Measurements from ENCODE around the gene SLC25A21.

SLC25A21 gene

GRCh38 chr14:36757734-36758601 lies 414.4 kb downstream of the SLC25A21 start:
- DNase-seq (ENCODE audit: low spot score): no peak

- DNase-seq (ENCODE audit: low spot score): no peak
Measured at GRCh38 chr14:36756226-36756625, 416.2 kb downstream of the SLC25A21 start.

DNA sequence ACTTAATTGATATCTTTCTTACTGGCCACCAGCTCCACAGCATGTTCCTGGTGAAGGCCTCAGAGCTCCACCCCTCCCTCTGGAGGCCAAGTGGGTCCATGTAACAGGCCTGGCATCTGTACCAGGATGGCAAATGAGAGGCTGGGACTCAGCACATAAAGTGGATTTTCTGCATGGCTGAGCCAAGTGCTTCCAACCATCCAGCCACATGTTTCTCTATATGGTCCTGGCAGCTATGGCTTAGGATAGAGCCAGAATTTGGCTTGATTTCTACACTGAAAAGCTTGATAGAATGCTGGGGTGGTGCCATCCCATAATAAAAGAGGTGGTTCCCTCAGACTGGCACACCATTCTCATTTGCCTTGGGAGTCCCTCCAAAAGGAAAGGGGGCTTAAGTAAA lies 416.6 kb downstream of the SLC25A21 start:
- no peak for DNase-seq (ENCODE audit: low spot score)

DNA sequence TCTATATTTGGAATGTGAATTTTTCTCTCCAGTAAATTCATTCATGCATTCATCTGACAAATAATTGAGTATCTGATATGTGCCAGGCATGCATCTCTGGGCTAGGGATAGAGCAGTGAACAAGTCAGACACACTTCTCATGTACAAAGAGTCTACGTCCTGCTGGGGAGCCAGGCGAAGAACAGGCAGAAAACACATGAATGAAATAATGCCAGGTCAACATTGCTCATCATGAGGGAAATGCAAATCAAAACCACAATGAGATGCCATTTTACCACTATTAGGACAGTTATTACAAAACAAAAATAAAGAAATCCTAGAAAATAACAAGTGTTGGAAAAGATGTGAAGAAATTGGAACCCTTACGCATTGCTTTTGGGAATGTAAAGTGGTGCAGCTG lies 420.5 kb downstream of the SLC25A21 start:
- no peak for DNase-seq (ENCODE audit: low spot score)

GRCh38 chr14:36751106-36751505 lies 421.3 kb downstream of the SLC25A21 start:
- DNase-seq (ENCODE audit: low spot score): no peak

DNA sequence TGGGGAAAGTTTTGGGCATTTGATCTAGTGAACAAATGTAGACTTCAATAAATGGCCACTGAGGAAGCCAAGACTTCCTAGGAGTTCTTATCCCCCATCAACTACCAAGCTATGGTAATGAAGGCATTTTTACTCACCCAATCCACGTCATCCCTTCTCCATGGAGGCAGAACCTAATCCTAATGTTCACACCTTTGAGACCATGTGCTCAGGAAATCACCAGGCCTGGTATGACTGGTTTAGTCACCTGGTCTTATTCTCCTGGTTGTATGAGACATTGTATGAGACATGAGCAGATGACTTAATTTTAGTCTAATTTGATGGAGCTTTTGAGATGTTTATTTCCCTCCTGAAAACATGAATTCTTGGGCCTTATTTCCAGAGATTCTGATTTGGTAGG lies 422.2 kb downstream of the SLC25A21 start:
- no peak for DNase-seq (ENCODE audit: low spot score)

DNA sequence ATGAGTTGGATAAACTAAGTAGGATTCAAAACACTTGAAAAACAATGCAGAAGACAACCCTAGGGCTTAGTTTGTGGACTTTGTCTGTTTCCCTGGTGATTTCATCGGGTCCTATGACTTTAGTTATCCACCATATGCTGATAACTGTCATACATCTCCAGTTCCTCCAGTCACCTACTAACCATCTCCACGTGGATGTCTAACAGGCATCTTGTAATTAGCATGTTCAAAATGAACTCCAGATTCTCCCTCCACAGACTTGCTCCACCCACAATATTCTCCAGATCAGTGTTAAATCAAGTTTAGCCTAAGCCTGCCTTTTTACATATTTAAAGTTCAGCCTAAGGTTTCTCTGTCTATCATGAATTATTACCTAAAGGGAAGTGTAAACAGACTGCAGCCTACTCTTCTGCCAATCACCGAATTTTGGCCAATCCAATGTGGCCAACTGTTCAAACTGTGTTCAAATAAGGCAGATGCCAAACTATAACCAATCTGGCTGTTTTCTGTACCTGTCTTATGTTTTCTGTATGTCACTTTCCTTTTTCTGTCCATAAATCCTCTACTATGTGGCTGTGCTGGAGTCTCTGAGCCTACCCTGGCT lies 423.7 kb downstream of the SLC25A21 start:
- DNase-seq (ENCODE audit: low spot score): no peak

DNA sequence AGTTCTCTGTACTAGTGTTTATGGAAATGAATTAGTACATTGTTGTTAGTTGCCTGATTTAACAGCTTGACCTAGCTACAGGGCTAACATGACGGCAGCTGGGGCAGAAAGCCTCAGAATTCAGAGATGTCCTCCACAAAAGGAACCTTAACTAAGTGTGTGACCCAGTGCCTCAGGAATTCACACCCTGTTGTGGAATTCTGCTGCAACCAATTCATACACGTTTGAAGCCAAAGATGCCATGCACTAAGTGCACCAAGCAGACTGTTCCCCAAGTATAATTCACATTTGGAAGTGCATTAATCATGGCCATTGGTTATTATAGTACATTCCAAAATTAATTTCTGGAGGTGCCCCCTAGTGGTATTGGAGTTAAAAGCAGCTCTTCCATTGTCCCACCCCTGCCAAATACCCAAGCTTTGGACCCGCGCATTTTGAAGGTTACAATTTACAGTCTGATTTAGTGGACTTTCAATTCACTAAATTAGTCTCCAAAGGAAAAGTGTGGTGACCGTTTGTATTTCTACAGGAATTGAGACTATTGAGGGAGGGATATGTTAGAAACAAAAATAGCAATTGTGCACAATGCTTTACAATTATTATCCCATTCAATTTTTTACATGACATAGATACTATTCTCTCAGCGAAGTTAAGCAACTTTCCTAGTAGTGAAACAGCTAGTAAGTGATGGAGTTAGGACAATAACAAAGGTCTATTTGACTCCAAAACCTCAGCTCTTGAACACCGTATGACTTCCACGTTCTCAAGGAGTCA lies 424.8 kb downstream of the SLC25A21 start:
- no peak for DNase-seq (ENCODE audit: low spot score)

DNA sequence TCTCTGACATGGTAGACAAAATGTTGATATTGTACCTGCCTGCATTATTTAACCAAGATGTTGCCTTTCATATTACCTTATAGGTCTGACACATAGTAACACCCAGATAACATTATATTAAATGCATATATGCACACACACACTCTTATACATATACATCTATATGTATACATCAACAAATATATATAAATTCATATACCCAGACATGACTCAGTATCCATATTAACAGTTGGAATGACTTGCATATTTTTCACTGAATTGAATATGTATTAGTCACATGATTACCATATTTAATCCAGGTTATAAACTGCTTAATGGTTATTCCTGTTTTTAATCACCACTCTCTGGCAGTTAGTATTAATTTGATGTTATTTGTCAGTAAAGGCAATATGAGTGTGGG lies 425.5 kb downstream of the SLC25A21 start:
- DNase-seq (ENCODE audit: low spot score): no peak

GRCh38 chr14:36741858-36742257 lies 430.5 kb downstream of the SLC25A21 start:
- no peak for DNase-seq (ENCODE audit: low spot score)

GRCh38 chr14:36738269-36738668 lies 434.1 kb downstream of the SLC25A21 start:
- DNase-seq (ENCODE audit: low spot score): no peak

- no peak for DNase-seq (ENCODE audit: low spot score)
Measured at GRCh38 chr14:36726128-36726527, 446.3 kb downstream of the SLC25A21 start.

GRCh38 chr14:36724162-36724561 lies 448.2 kb downstream of the SLC25A21 start:
- no peak for DNase-seq (ENCODE audit: low spot score)

DNA sequence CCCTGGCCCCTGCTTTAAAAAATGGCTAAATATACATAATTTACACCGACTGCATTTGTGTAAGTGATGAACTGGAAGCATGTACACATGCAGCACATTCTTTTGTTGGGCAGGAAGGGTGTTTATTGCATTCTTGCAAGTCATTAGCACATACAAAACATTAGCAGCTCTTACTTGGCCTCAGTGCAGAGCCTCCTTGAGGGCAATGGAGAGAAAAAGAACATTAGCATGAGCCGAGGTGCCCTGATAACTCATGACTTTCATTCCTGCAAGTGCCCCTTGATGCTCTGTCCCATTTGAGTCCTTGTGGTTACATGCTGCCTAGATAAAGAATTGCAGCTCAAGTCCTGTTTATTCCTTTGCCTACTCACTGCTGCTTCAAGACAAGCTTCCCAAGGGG lies 448.9 kb downstream of the SLC25A21 start:
- DNase-seq (ENCODE audit: low spot score): no peak

GRCh38 chr14:36721877-36722276 lies 450.5 kb downstream of the SLC25A21 start:
- no peak for DNase-seq (ENCODE audit: low spot score)

DNA sequence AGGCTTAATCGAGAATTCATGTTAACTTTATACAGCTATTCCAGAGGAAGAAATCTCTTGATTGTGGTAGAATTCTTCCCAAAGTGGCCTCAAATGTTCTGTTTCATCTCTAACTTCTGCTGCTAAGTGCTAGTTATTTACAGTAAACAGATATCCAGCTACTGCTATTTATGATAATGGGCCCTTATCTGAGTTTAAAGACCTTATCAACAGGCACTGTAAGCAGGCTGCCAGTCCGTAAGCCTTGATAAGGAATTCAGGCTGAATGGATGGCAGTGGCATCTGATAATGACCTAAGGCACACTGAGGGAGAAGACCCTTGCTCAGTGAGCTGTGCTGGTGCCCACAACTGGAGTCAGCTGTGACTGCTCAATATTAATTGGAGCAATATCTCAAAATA lies 451.7 kb downstream of the SLC25A21 start:
- no peak for DNase-seq (ENCODE audit: low spot score)

- no peak for DNase-seq (ENCODE audit: low spot score)
Measured at GRCh38 chr14:36719823-36720222, 452.6 kb downstream of the SLC25A21 start.

DNA sequence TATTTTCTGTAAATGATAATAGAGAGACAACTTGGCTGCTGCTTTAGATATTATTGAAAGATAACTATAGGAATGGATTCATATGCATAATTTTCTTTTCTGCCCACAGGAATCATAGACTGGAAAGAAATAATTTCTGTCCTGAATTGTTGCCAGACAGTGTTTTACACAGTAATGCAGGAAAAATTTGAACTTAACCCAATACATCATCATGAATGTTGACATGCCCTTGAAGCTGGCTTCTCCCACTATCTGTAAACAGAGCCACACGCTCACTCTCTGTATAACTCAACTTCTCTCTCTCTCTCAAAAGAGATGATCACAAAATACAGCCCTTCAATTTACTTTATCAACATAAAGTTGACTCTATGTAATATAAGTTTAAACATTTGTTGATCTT lies 454.2 kb downstream of the SLC25A21 start:
- DNase-seq (ENCODE audit: low spot score): no peak

DNA sequence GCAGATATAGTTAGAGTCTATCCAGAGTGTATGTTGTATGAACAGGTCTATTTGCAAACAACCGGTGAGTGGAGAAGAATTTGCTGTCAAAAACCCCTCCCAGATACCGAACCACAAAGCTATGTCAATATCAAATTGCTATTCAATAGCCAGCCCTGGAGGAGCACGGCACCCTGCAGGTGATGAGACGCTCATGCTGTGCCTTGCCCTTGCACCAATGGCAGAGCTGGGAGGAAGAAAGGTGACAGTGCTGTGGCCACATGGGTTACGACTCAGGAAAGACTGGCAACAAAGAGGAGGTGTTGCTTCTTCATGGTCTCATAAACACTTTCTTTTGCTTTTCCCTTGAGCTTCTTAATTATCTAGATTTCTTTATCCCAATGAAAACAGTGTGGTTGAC lies 455.0 kb downstream of the SLC25A21 start:
- no peak for DNase-seq (ENCODE audit: low spot score)

DNA sequence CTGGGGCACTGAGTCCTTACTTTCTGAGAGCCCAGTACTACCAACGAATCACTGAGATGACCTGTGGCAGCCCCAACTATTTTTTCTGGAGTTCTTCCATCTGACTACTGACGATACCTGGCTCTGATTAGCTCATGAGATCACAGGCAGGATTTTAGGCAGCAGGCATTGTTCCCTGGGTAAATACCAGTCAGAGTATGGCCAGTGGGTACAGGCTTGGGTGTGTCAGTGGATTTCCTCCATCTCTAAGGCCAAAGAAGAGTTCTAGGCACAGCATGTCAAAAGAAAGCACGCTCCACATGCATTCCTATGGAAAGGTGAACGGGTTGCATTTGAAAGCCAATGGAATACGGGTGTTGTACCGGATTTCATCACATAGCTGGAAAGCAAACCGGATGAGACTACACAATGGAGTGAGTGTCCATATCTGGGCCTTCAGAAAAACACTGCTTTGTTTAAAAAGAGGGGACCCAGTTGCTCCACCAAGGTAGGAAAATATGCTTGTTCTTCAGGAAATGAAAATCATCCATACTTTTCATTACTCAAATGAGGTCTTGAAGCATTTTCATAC lies 455.7 kb downstream of the SLC25A21 start:
- DNase-seq (ENCODE audit: low spot score): no peak

DNA sequence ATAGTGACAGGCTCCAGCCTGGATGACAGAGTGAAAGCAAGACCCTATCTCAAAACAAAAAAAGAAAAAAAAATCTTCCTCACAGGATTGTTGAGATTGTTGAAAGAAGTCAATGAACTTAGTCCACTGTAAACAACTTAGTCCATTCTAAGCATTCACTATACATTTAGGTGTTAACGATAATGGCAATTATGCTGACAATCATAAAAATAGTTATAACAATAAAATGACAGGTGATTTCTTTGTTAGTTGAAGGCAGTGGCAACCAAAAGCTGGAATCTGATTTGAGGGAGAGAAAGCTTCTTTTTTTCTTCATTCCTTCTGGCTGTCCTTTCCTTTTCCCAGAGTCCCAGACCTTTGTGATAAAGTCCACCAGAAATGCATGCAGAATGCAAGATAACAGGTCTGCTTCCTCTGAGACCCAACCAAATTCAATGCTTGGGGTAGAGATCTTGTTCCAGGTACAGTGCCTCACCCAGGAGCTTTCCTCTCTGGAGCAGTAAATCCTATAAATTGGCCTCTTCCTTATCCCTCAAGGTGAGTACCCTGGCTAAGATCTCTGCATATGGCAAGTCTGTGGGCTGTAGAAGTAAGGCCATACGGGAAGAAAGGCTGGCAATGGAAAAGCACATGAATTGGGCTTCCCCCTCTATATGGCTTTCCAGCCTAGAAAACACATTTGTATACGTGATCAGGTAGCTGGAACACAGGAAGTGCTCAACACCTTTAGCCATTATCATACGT lies 458.3 kb downstream of the SLC25A21 start:
- DNase-seq (ENCODE audit: low spot score): no peak

GRCh38 chr14:36707570-36707969 lies 464.8 kb downstream of the SLC25A21 start:
- no peak for DNase-seq (ENCODE audit: low spot score)

Measured in pons (tissue), 1 donor.